DOHH2 (cell line): ENCODE data around the gene PAX2.
"Not testable (repeated sequence)": the region's sequence is repeated elsewhere in the genome, so short reads cannot be mapped to it uniquely, and the experiment has no call there.

ENCODE experiments used
- H3F3A ChIP-seq: fragments of 200-600 bp; sonication (generic), shearing (Covaris generic); 2 replicates; pipeline ENCODE4 v1.6.0; 2016; ENCODE audit warnings: antibody characterized with exemption, mild to moderate bottlenecking; ENCODE audit not compliant: control insufficient read depth, insufficient read depth
- H3K27ac ChIP-seq: fragments of 200-600 bp; sonication (generic); 2 replicates; pipeline ENCODE4 v1.5.1; 2014; ENCODE audit warnings: low read depth, mild to moderate bottlenecking, low read length, moderate library complexity
- H3K27me3 ChIP-seq: fragments of 200-600 bp; sonication (generic); 2 replicates; pipeline ENCODE4 v1.6.1; 2014; ENCODE audit warnings: mild to moderate bottlenecking, low read length, mixed read lengths; ENCODE audit not compliant: control insufficient read depth
- H3K36me3 ChIP-seq: fragments of 200-600 bp; sonication (generic); 2 replicates; pipeline ENCODE4 v1.6.1; 2014; ENCODE audit warnings: mild to moderate bottlenecking, low read length, moderate library complexity, mixed read lengths; ENCODE audit not compliant: control insufficient read depth
- H3K4me1 ChIP-seq: fragments of 200-600 bp; sonication (generic); 2 replicates; pipeline ENCODE4 v1.6.1; 2014; ENCODE audit warnings: mild to moderate bottlenecking, low read length, mixed read lengths; ENCODE audit not compliant: control insufficient read depth
- H3K4me2 ChIP-seq: fragments of 200-600 bp; sonication (generic); 2 replicates; pipeline ENCODE4 v1.6.0; 2014; ENCODE audit warnings: mild to moderate bottlenecking, low read length, moderate library complexity
- H3K4me3 ChIP-seq: fragments of 200-600 bp; sonication (generic); 2 replicates; pipeline ENCODE4 v1.5.1; 2014; ENCODE audit warnings: mild to moderate bottlenecking, low read length, mixed read lengths
- H3K79me2 ChIP-seq: fragments of 200-600 bp; sonication (generic); 2 replicates; pipeline ENCODE4 v1.6.1; 2014; ENCODE audit warnings: mild to moderate bottlenecking, low read length, mixed read lengths; ENCODE audit not compliant: control insufficient read depth
- H3K9me2 ChIP-seq: fragments of 200-600 bp; sonication (generic); replicated peaks from 2 replicates; pipeline ENCODE4 v1.6.1; 2014; ENCODE audit warnings: mild to moderate bottlenecking, low read length, mixed read lengths; ENCODE audit not compliant: control insufficient read depth
- H3K9me3 ChIP-seq: fragments of 200-600 bp; sonication (generic); 2 replicates; pipeline ENCODE4 v1.6.1; 2014; ENCODE audit warnings: antibody characterized with exemption, low read length, mixed read lengths; ENCODE audit not compliant: control insufficient read depth, insufficient read depth
- H4K20me1 ChIP-seq: fragments of 200-600 bp; sonication (generic); 2 replicates; pipeline ENCODE4 v1.6.0; 2014; ENCODE audit warnings: low read depth, mild to moderate bottlenecking, antibody characterized with exemption, low read length, moderate library complexity; ENCODE audit not compliant: control insufficient read depth, insufficient read depth
- CTCF ChIP-seq: fragments of 200-600 bp; sonication (generic); IDR thresholded peaks from one replicate; pipeline ENCODE4 v1.5.1; 2014; ENCODE audit warnings: antibody characterized with exemption, mild to moderate bottlenecking, low read depth, low read length; ENCODE audit not compliant: poor library complexity, severe bottlenecking
- EZH2phosphoT487 ChIP-seq: fragments of 200-600 bp; sonication (generic); IDR thresholded peaks from 2 replicates; pipeline ENCODE4 v1.6.1; 2017; ENCODE audit warnings: borderline replicate concordance, mild to moderate bottlenecking, antibody characterized with exemption, low read length, moderate library complexity, mixed read lengths

PAX2 gene

GRCh38 chr10:100697631-100698030 lies 47.8 kb upstream of the PAX2 start:
- no peak overlapping the region for H3K4me3 ChIP-seq
- no peaks in the 10 kb centered on the region for H3K79me2 ChIP-seq
- H3K27ac ChIP-seq, result no peak overlapping the region
- H3K4me2 ChIP-seq, result no peak overlapping the region
- no peaks in the 10 kb centered on the region for H3K9me3 ChIP-seq
- TF ChIP-seq EZH2phosphoT487 (no peak), CTCF (no peak)
- no peaks in the 10 kb centered on the region for H3K9me2 ChIP-seq
- peaks cover 5% of the 10 kb centered on the region for H3K4me1 ChIP-seq
- no peaks in the 10 kb centered on the region for H3K36me3 ChIP-seq
- no peaks in the 10 kb centered on the region for H3F3A ChIP-seq
- peaks cover 5% of the 10 kb centered on the region; the same call in 1 of the 2 replicates for H3K27me3 ChIP-seq
- no peaks in the 10 kb centered on the region for H4K20me1 ChIP-seq

DNA sequence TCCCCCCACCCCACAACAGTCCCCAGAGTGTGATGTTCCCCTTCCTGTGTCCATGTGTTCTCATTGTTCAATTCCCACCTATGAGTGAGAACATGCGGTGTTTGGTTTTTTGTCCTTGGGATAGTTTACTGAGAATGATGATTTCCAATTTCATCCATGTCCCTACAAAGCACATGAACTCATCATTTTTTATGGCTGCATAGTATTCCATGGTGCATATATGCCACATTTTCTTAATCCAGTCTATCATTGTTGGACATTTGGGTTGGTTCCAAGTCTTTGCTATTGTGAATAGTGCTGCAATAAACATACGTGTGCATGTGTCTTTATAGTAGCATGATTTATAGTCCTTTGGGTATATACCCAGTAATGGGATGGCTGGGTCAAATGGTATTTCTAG lies 43.7 kb upstream of the PAX2 start:
- H3K4me1 ChIP-seq, H3K79me2 ChIP-seq, H3F3A ChIP-seq, H3K36me3 ChIP-seq, H3K27me3 ChIP-seq, H4K20me1 ChIP-seq, H3K27ac ChIP-seq, H3K9me2 ChIP-seq, H3K4me3 ChIP-seq, H3K9me3 ChIP-seq, H3K4me2 ChIP-seq: not testable (repeated sequence)

DNA sequence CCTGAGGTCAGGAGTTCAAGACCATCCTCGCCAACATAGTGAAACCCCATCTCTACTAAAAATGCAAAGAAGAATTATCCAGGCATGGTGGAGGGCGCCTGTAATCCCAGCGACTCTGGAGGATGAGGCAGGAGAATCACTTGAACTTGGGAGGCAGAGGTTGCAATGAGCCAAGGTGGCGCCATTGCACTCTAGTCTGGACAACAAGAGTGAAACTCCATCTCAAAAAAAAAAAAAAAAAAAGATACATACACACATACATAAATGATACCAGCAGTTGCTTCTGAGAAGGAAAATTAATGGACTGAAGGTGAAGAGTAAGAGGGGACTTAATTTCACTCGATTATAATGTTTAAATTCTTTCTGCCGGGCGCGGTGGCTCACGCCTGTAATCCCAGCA lies 40.2 kb upstream of the PAX2 start:
- H4K20me1 ChIP-seq, result no peaks in the 10 kb centered on the region
- H3K9me2 ChIP-seq, result no peaks in the 10 kb centered on the region
- no peak overlapping the region for H3K4me2 ChIP-seq
- no peaks in the 10 kb centered on the region for H3K36me3 ChIP-seq
- no peaks in the 10 kb centered on the region for H3K79me2 ChIP-seq
- no peaks in the 10 kb centered on the region for H3K9me3 ChIP-seq
- no peaks in the 10 kb centered on the region for H3K4me1 ChIP-seq
- peaks cover 9% of the 10 kb centered on the region; the same call in 1 of the 2 replicates for H3K27me3 ChIP-seq
- H3F3A ChIP-seq, result no peaks in the 10 kb centered on the region
- TF ChIP-seq EZH2phosphoT487, result no peak
- peak; percentile 23 for TF ChIP-seq CTCF
- H3K27ac ChIP-seq, result no peak overlapping the region
- no peak overlapping the region for H3K4me3 ChIP-seq

- Histone ChIP-seq H3K27me3 (peaks cover 24% of the 10 kb centered on the region), H3K4me3 (no peak overlapping the region)
These were observed 38.0 kb upstream of the PAX2 start for GRCh38 chr10:100707261-100707848.

More at GRCh38 chr10:100707261-100707848, 38.0 kb upstream of the PAX2 start:
- H3K79me2 ChIP-seq, result no peaks in the 10 kb centered on the region
- H3F3A ChIP-seq, result no peaks in the 10 kb centered on the region
- H3K9me3 ChIP-seq, result no peaks in the 10 kb centered on the region
- no peaks in the 10 kb centered on the region for H3K9me2 ChIP-seq
- no peak overlapping the region for H3K4me2 ChIP-seq
- no peaks in the 10 kb centered on the region for H3K4me1 ChIP-seq
- H3K36me3 ChIP-seq, result no peaks in the 10 kb centered on the region
- TF ChIP-seq CTCF (no peak), EZH2phosphoT487 (no peak)
- no peak overlapping the region for H3K27ac ChIP-seq
- no peaks in the 10 kb centered on the region for H4K20me1 ChIP-seq
